T-helper 2 cell treated with Interferon-gamma antibody and Interleukin-4, amounts not matched to agents 5 μg/mL and 100 μg/mL, for 36 hours (primary cell): ENCODE data around the gene PSMA8.
A peak's percentile ranks its signal among the peaks of the same experiment; 100 is the strongest.
"Not testable (repeated sequence)": the region's sequence is repeated elsewhere in the genome, so short reads cannot be mapped to it uniquely, and the experiment has no call there.

Experiments used
- DNase-seq: peaks from one replicate; pipeline ENCODE4 v3.0.0; 2021; ENCODE audit warnings: low spot score
- H3K27ac Mint-ChIP-seq: one replicate; pipeline ENCODE4 v1.8.0; 2021; ENCODE audit warnings: mild to moderate bottlenecking, mixed read lengths
- H3K27me3 Mint-ChIP-seq: one replicate; pipeline ENCODE4 v1.8.0; 2021; ENCODE audit warnings: low read depth, mixed read lengths
- H3K36me3 Mint-ChIP-seq: one replicate; pipeline ENCODE4 v1.8.0; 2021; ENCODE audit warnings: low read depth, mixed read lengths
- H3K4me1 Mint-ChIP-seq: one replicate; pipeline ENCODE4 v1.8.0; 2021; ENCODE audit warnings: low read depth, mixed read lengths
- H3K4me3 Mint-ChIP-seq: one replicate; pipeline ENCODE4 v1.8.0; 2022; ENCODE audit warnings: mild to moderate bottlenecking, moderate library complexity, mixed read lengths
- H3K9me3 Mint-ChIP-seq: one replicate; pipeline ENCODE4 v1.8.0; 2021; ENCODE audit warnings: mixed read lengths

The PSMA8 gene

GRCh38 chr18:26228562-26229260 lies 95.0 kb downstream of the PSMA8 start:
- Mint-ChIP-seq H3K4me1 (peaks cover 37% of the 10 kb centered on the region), H3K27ac (no peak overlapping the region), H3K27me3 (peaks cover 3% of the 10 kb centered on the region), H3K4me3 (peak overlapping the region; percentile 94), H3K36me3 (peaks cover 6% of the 10 kb centered on the region), H3K9me3 (no peaks in the 10 kb centered on the region)
- no peak for DNase-seq

GRCh38 chr18:26230497-26230896 lies 96.8 kb downstream of the PSMA8 start:
- Mint-ChIP-seq H3K4me3 (no peak overlapping the region), H3K27me3 (no peaks in the 10 kb centered on the region), H3K27ac (no peak overlapping the region), H3K4me1 (peaks cover 35% of the 10 kb centered on the region), H3K36me3 (peaks cover 6% of the 10 kb centered on the region), H3K9me3 (no peaks in the 10 kb centered on the region)
- DNase-seq: no peak

- peaks cover 22% of the 10 kb centered on the region for H3K4me1 Mint-ChIP-seq
- no peaks in the 10 kb centered on the region for H3K27me3 Mint-ChIP-seq
- no peak overlapping the region for H3K27ac Mint-ChIP-seq
- DNase-seq: no peak
- no peak overlapping the region for H3K4me3 Mint-ChIP-seq
- H3K9me3 Mint-ChIP-seq: no peaks in the 10 kb centered on the region
- H3K36me3 Mint-ChIP-seq: peaks cover 4% of the 10 kb centered on the region
Observed at GRCh38 chr18:26233208-26233607, 99.5 kb downstream of the PSMA8 start.

GRCh38 chr18:26237363-26237762 lies 103.7 kb downstream of the PSMA8 start:
- H3K27ac Mint-ChIP-seq, DNase-seq, H3K27me3 Mint-ChIP-seq, H3K4me1 Mint-ChIP-seq, H3K4me3 Mint-ChIP-seq, H3K36me3 Mint-ChIP-seq: not testable (repeated sequence)
- H3K9me3 Mint-ChIP-seq: peaks cover 18% of the 10 kb centered on the region

- not testable (repeated sequence) for H3K4me3 Mint-ChIP-seq, H3K27ac Mint-ChIP-seq, H3K4me1 Mint-ChIP-seq, DNase-seq, H3K36me3 Mint-ChIP-seq, H3K27me3 Mint-ChIP-seq
- H3K9me3 Mint-ChIP-seq: peaks cover 31% of the 10 kb centered on the region
Observed at GRCh38 chr18:26238718-26239117, 105.0 kb downstream of the PSMA8 start.

- H3K9me3 Mint-ChIP-seq: peaks cover 46% of the 10 kb centered on the region
- H3K27me3 Mint-ChIP-seq, H3K27ac Mint-ChIP-seq, H3K4me3 Mint-ChIP-seq, H3K4me1 Mint-ChIP-seq, DNase-seq: not testable (repeated sequence)
- peaks cover 13% of the 10 kb centered on the region for H3K36me3 Mint-ChIP-seq
Observed at GRCh38 chr18:26242392-26242791, 108.7 kb downstream of the PSMA8 start.
